CD4-positive, alpha-beta T cell treated with Interleukin-17A for 4 hours (primary cell): ENCODE results near the gene PDK1.

Source experiments
- DNase-seq: peaks from one replicate; pipeline ENCODE4 v3.0.0-alpha.2; 2020; ENCODE audit warnings: mixed read lengths

The PDK1 gene

GRCh38 chr2:172597176-172597842 lies 41.4 kb downstream of the PDK1 start:
- no peak for DNase-seq

- DNase-seq, result no peak
These were observed 44.1 kb downstream of the PDK1 start for GRCh38 chr2:172599947-172600346.

GRCh38 chr2:172600557-172601008 lies 44.7 kb downstream of the PDK1 start:
- no peak for DNase-seq

- no peak for DNase-seq
These were observed 50.4 kb downstream of the PDK1 start for GRCh38 chr2:172606285-172606684.

- no peak for DNase-seq
These were observed 51.6 kb downstream of the PDK1 start for GRCh38 chr2:172607379-172607928.

GRCh38 chr2:172609488-172609887 lies 53.6 kb downstream of the PDK1 start:
- DNase-seq, result no peak

GRCh38 chr2:172612051-172612450 lies 56.2 kb downstream of the PDK1 start:
- no peak for DNase-seq

GRCh38 chr2:172613040-172613439 lies 57.1 kb downstream of the PDK1 start:
- no peak for DNase-seq

- DNase-seq, result no peak
These were observed 57.8 kb downstream of the PDK1 start for GRCh38 chr2:172613615-172614231.

GRCh38 chr2:172614932-172615331 lies 59.0 kb downstream of the PDK1 start:
- DNase-seq, result no peak

GRCh38 chr2:172615727-172616261 lies 59.9 kb downstream of the PDK1 start:
- DNase-seq, result no peak

- DNase-seq, result no peak
These were observed 61.2 kb downstream of the PDK1 start for GRCh38 chr2:172617115-172617514.

- no peak for DNase-seq
These were observed 67.5 kb downstream of the PDK1 start for GRCh38 chr2:172623249-172623965.

- no peak for DNase-seq
These were observed 69.1 kb downstream of the PDK1 start for GRCh38 chr2:172624996-172625395.

- no peak for DNase-seq
These were observed 71.3 kb downstream of the PDK1 start for GRCh38 chr2:172627181-172627580.

- no peak for DNase-seq
These were observed 72.2 kb downstream of the PDK1 start for GRCh38 chr2:172628085-172628484.

- no peak for DNase-seq
These were observed 73.7 kb downstream of the PDK1 start for GRCh38 chr2:172629586-172629985.

- no peak for DNase-seq
These were observed 74.3 kb downstream of the PDK1 start for GRCh38 chr2:172630181-172630580.

GRCh38 chr2:172634477-172634876 lies 78.6 kb downstream of the PDK1 start:
- no peak for DNase-seq

GRCh38 chr2:172635548-172635947 lies 79.7 kb downstream of the PDK1 start:
- DNase-seq, result no peak

- no peak for DNase-seq
These were observed 83.4 kb downstream of the PDK1 start for GRCh38 chr2:172639256-172639655.

- DNase-seq, result no peak
These were observed 83.9 kb downstream of the PDK1 start for GRCh38 chr2:172639823-172640222.

- DNase-seq, result no peak
These were observed 84.5 kb downstream of the PDK1 start for GRCh38 chr2:172640389-172640788.
